ENCODE measurements around the gene HOXC12.

The HOXC12 gene

DNA sequence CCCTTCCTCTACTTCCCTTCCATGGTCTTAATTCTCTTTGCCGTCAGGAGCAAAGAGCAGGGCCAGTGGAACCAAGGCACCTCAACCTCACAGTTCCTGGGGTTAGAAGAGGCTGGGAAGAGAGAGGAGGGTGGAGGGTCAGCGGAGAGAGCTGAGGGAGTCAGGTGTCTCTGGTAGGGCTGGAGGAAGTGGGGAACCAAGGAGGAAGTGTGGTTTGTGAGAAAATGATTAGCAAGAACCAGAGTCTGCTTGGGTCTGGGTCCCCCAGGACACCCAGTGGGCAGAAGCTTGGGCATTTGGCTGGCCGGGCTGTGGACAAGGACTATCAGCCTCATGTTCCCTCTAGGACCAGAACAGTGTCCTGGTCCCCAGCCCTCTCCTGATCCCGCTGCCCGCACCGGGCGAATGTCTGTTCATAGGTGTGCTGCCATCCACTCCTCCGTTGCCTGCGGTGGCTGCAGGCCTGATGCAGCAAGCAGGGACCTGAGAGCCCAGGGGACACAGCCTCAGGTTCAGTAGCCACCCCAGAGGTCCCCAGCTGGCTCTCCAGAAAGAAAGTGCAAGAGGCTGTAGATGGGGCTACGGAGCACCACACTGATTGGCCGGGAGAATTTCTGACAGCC is 2.3 kb downstream of the HOXC12 start:
- DNase-seq, result no peak

GRCh38 chr12:53958128-53958527 is 3.4 kb downstream of the HOXC12 start:
- DNase-seq, result no peak

DNA sequence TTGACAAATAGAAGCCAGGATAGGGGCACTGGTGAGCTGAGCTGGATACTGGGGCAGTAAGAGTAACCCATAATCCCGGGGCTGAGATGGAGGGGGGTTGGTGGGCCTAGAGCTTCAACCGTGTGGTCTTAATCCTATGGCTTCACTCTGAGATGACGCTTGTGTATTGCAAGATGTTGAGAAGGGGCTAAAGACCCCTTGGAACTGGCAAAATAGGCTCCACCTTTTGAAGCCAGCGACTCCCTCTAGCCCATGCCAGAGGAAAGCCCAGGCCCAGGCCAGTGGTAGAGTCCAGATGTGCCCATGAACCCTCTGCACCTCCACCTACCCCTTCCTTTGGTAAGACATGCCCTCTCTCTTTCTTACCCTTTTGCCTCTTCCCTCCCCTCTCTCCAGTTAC is 4.6 kb downstream of the HOXC12 start:
- no peak for DNase-seq

GRCh38 chr12:53960187-53961024 is 5.7 kb downstream of the HOXC12 start:
- DNase-seq, result no peak

DNA sequence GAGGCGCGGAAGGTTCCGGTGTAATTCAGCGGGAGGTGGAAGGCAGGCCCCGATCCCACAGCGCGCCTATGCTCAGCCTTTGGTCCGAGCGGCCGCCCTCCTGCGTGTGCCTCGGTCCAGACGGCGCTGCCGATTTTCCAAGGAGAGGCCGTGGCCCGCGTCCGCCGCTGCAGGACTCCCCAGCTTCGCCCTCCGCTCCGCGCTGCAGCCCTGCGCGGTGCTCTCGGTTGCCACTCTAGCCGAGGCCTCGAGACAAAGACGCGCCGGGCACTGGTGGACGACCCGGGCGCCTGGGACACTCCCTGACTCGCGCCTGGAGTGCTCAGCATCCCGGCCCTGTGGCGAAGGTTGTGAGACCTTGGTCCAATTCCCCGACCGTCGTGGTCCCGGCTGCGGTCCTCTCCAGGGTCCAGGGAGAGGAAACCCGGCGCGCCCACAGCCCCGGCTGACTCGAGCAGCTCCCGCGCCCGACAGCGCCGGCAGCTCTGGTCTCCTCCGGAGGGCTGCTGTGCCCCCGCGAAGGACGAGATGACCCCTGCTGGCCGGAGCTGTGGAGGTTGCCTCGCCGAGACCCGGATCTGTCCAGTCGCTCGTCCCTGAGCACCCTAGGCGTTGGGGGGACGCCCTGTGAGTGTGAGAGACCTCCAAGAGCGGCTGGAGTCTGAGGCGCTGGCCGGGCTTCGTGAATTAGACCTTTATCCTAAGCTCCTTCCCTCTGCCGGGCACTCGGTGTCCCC is 6.5 kb downstream of the HOXC12 start:
- no peak for DNase-seq

GRCh38 chr12:53963005-53963404 is 8.3 kb downstream of the HOXC12 start:
- DNase-seq, result no peak

GRCh38 chr12:53963434-53964314 is 9.0 kb downstream of the HOXC12 start:
- DNase-seq, result no peak

DNA sequence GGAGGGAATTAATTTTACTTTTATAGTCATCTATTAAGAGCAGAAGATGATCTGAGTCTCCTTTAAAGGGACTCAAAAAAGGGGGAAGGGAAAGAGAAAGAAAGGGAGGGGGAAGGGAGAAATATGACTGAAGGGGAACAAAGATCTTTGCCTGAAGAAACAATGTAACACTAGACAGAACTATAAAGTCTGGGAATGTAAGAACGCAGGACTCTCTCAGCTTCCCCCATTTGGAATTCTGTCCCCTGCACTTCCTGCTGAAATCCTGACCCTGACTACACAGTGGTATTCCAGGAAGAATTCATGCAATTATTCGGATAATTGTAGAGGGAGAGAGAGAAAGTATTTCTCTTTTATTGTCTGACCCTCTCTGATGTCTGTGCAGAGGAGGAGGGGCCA is 9.6 kb downstream of the HOXC12 start:
- DNase-seq, result no peak

DNA sequence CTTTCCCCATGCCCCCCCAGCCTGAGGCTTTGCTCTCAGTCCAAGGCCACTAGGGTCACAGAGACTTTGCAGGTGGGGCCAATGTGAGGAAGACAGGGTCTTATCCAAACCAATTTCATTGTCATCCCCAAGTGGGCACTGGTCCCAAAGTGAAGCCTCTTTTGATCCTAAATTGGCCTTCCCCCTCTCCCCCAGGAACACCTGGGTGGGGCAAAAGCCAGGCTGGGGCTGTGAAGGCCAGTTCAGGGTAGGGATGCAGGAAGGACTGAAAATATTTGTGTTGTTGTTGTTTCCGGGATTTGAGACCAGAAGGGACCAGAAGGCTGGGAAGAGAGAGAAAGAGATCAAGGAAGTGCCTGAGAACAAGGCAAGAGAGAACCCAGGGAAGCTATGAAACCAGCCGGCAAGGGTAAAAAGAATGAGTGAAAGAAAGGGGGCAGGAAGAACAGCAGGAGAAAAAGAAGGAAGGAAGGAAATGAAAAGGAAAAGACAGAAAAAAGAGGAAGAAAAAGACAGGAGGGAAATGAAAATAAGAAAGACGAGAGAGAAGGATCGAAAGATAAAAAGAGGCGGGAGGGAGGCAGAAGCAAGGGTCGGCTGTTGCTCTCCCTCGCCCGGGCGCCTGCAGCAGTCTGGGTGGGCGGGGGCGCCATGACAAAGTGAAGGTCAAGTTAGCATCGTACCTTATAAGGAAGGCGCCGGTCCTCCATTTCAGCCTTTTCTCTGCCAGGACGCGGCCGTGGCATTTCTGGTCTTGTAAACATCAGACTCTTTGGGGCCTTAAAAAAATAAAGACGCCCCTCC is 10.8 kb downstream of the HOXC12 start:
- DNase-seq, result no peak

GRCh38 chr12:53966085-53966384 is 11.3 kb downstream of the HOXC12 start:
- DNase-seq, result no peak

DNA sequence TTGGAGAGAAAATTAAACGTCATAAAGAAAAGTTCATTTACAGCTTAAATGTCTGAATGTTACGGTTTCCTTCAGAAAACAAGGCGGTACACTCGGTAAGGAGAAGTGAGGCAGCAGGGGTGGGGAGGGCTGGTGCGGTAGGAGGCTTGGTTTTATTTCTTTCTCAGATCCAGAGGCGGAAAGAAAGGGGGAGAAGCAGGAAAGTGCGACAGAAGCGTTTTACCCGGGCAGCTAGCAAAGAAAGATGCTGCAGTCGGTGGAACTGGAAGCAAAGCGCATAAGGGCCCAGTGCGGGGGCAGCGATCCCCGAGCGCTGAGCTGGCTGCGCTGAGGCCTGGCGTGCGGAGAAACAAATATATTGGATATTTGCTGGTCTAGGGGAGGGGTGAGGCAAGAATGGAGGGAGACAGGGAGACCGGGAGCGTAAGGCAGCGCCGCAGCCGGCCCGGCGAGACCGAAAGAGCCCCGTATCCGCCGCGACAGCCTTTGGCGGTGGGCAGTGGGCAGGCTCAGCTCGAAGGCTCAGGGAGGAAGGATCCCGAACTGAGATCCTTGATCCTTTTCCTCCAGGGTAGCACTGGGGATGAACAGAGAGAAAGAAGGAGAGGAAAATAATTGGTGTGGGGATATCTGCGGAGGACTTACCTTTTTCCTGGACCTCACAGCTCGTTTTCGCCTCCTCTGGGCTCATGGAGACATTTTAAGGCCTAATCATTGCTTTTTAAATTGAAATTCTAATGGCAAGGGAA is 11.9 kb downstream of the HOXC12 start:
- no peak for DNase-seq

- DNase-seq, result no peak
Observed at GRCh38 chr12:53967421-53967925, 12.8 kb downstream of the HOXC12 start.

- no peak for DNase-seq
Observed at GRCh38 chr12:53968214-53969127, 13.8 kb downstream of the HOXC12 start.

DNA sequence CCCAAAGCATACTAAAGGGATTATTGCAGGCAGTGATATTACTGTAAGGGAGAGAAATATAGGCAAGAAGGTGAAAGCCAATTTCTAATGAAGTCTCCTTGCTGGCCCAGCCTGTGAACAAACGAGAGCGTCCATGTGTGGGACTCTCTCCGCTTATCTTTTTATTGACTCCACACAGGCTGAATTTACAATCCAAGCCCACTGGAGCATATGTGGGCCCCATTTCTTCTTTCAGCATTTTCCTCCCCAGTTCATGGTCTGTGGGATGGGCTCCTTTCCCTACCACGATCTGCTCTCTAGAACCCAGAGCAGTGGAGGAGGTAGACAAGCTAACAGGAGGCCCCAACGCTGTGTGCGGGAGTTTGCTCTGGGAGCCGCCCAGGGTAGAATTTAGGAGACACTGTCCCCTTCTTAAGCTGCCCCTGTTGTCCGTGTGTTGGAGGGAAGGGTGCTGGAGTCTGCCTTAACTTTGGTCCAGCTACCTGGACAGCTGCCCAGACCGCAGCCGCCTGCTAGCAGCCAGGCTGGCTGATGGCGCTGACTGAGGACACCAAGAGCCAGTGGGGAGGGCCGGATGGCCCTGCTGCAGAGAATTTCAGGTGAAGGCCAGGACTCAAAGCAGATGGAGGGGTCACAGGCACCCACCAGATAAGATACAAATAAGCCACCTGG is 15.0 kb downstream of the HOXC12 start:
- DNase-seq, result no peak

GRCh38 chr12:53970451-53970850 is 15.7 kb downstream of the HOXC12 start:
- no peak for DNase-seq

- DNase-seq, result no peak
Observed at GRCh38 chr12:53971129-53971528, 16.4 kb downstream of the HOXC12 start.

DNA sequence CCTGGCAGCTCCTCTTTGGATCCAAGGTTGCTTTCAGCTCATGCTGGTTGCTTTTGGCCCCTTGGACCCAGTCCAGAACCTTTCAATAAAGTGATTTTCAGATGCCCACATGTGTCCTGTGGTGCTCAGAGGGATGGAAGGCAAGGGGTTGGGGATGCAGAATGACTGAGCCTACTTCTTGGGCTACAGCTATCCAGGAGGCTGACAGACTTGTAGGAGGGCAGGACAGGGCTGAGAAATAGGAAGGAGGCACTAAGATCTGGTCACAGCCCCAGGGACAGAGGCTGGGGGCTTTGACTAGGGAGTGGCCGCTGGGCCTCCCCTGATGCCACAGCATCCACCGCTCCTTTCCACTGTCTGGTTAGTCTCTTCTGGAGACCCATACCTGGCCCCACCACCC is 17.0 kb downstream of the HOXC12 start:
- no peak for DNase-seq

DNA sequence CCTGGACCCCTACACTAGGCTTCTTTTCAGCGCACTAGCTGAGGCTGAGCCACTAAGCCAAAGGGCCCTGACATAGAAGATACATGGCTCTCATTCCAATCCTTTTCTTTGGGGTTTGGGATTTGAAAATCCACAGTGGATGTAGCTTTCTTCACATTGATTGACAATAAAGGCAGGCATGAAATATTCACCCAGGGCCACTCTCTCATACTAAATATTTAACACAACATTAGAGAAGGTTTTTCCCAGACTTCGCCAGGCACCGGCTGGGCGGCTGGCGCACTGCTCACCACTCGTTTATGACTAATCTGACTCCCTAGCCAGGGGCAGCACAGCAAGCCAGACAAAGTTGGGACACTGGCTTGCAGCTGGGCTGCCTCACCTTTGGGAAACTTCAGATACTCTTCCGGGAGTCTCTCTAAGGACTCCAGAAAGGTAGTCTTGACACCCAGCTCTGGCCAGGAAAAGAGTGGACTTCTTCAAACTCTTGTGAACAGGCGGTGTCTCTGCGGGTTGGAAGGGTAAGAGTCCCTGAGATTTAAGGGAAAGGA is 17.5 kb downstream of the HOXC12 start:
- no peak for DNase-seq

DNA sequence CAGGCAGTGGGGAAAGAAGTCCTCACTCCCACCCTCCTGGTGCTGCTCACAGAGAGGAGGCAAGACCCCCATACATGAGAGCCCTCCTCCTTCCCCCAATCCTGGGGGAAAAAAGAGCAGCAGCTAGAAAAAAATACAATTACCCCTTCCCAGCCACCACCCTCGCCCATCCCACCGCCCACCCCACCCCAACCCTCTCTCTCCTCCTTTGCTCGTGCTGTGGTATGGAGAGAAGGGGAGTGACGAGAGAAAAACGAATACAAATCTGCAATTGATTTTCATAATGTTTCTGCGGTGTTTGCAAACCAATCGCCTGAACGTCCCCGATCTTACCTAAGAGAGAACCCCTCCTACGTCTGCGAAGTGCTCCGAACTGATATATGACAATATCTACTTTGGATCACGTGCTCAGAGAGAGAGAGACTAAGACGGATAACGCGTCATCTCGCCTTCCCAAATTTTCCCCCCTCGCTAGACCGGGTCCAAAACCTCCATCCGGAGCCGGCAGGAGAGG is 18.1 kb downstream of the HOXC12 start, which contains the start of gene HOXC11:
HOXC11 (plus strand) TSS at position 405 of the 514 bp plus-strand sequence. CDS start 116 bp downstream, outside the sequence.
- DNase-seq, result no peak
